HCT116 (cell line): Measurements from ENCODE around the gene RPL12. TPM values are rescaled to one million over a fixed set of nuclear protein-coding genes. Genes with fewer than 3 reads are reported as not detected.

Experiments used
- ATAC-seq: fragments of 200-7000 bp; cut with Tn5 transposase; 2 replicates; pipeline ENCODE4 v1.9.1; 2020; ENCODE audit warnings: mild to moderate bottlenecking, moderate library complexity
- BruUV-seq: library from RNA; stranded (reverse); fragments of 400-500 nt; replicated peaks from 2 replicates; lab custom pipeline; 2021; lab: Mats Ljungman, UMichigan
- CTCF ChIA-PET: fragments of 300-600 bp; sonication (Branson Sonifier 250); formaldehyde crosslinking; loops from one replicate; lab custom pipeline; 2021; ENCODE audit warnings: antibody characterized with exemption; lab: Charles Lee
- POLR2A ChIA-PET: fragments of 300-600, 350-600 bp; sonication (Branson Sonifier 250); formaldehyde crosslinking; loops from one replicate; lab custom pipeline; 2021; ENCODE audit warnings: antibody characterized with exemption; lab: Charles Lee
- RAD21 ChIA-PET, 2 experiments: fragments of 300-600 bp; sonication (Branson Sonifier 250); formaldehyde crosslinking; loops; one replicate each; lab custom pipeline; 2023; ENCODE audit warnings: low total read pairs in 2 of 2; ENCODE audit not compliant: uncharacterized antibody in 2 of 2, unreplicated experiment in 2 of 2, low non-redundant PET in 1 of 2; lab: Charles Lee
- DNase-seq: peaks from one replicate; pipeline ENCODE4 v3.0.0-alpha.2; 2010; ENCODE audit warnings: low read depth, low spot score
- H2AFZ ChIP-seq: fragments of 200-600 bp; shearing (Covaris generic), sonication (generic); 2 replicates; pipeline ENCODE4 v1.6.1; 2017; ENCODE audit warnings: low read depth, mixed run types, mixed read lengths, antibody characterized with exemption, low read length; ENCODE audit not compliant: poor library complexity, severe bottlenecking
- H3K27ac ChIP-seq: 2 replicates; pipeline ENCODE4 v1.5.1; 2012; ENCODE audit warnings: low read depth, low read length
- H3K27me3 ChIP-seq: fragments of 200-600 bp; sonication (generic); 2 replicates; pipeline ENCODE4 v1.6.1; 2016; ENCODE audit warnings: mixed run types, low read length, mixed read lengths; ENCODE audit not compliant: insufficient read depth
- H3K36me3 ChIP-seq, 2 experiments: fragments of 200-500 bp in 1 of 2; fragments of 200-600 bp in 1 of 2; sonication (Bioruptor generic) in 1 of 2; sonication (generic) in 1 of 2; 2 replicates each; pipeline versions ENCODE4 v1.5.1 to v1.6.1; 2014 to 2016; ENCODE audit warnings: low read length in 2 of 2, inconsistent platforms in 1 of 2, mixed read lengths in 1 of 2, mixed run types in 1 of 2; ENCODE audit not compliant: insufficient read depth in 2 of 2, control insufficient read depth in 1 of 2
- H3K4me1 ChIP-seq, 2 experiments: fragments of 200-600 bp in 1 of 2; sonication (generic) in 1 of 2; 2 replicates each; pipeline versions ENCODE4 v1.5.1 to v1.6.1; 2012 to 2017; ENCODE audit warnings: low read length in 2 of 2, inconsistent platforms in 1 of 2, mild to moderate bottlenecking in 1 of 2, mixed read lengths in 1 of 2, mixed run types in 1 of 2, moderate library complexity in 1 of 2; ENCODE audit not compliant: insufficient read depth in 2 of 2, control insufficient read depth in 1 of 2
- H3K4me2 ChIP-seq: fragments of 200-600 bp; sonication (generic); 2 replicates; pipeline ENCODE4 v1.6.1; 2017; ENCODE audit warnings: mixed run types, low read length, mixed read lengths
- H3K4me3 ChIP-seq, 2 experiments: fragments of 200-600 bp in 1 of 2; sonication (generic) in 1 of 2; replicated peaks in 1 of 2; 2 replicates each; pipeline ENCODE4 v1.5.1; 2011 to 2016; ENCODE audit warnings: low read length in 2 of 2, control low read depth in 1 of 2, low read depth in 1 of 2, mild to moderate bottlenecking in 1 of 2, mixed read lengths in 1 of 2, mixed run types in 1 of 2
- H3K79me2 ChIP-seq: fragments of 200-600 bp; sonication (generic); 2 replicates; pipeline ENCODE4 v1.6.1; 2017; ENCODE audit warnings: mild to moderate bottlenecking, mixed run types, low read length, moderate library complexity, mixed read lengths; ENCODE audit not compliant: insufficient read depth
- H3K9ac ChIP-seq: fragments of 200-600 bp; sonication (generic); 2 replicates; pipeline ENCODE4 v1.6.1; 2016; ENCODE audit warnings: low read length, mixed read lengths
- H3K9me2 ChIP-seq: fragments of 200-600 bp; sonication (generic), shearing (Covaris generic); 2 replicates; pipeline ENCODE4 v1.6.1; 2017; ENCODE audit warnings: mixed run types, mild to moderate bottlenecking, moderate library complexity; ENCODE audit not compliant: insufficient read depth
- H3K9me3 ChIP-seq, 2 experiments: fragments of 200-500 bp in 1 of 2; fragments of 200-600 bp in 1 of 2; sonication (Bioruptor generic) in 1 of 2; sonication (generic) in 1 of 2; 2 replicates each; pipeline ENCODE4 v1.6.1; 2014 to 2017; ENCODE audit warnings: low read length in 2 of 2, mixed read lengths in 2 of 2, inconsistent platforms in 1 of 2, low read depth in 1 of 2, mild to moderate bottlenecking in 1 of 2, mixed run types in 1 of 2, moderate library complexity in 1 of 2; ENCODE audit not compliant: control insufficient read depth in 1 of 2, insufficient read depth in 1 of 2
- H4K20me1 ChIP-seq: fragments of 200-600 bp; sonication (generic), shearing (Covaris generic); 2 replicates; pipeline ENCODE4 v1.6.1; 2017; ENCODE audit warnings: mixed run types, mild to moderate bottlenecking, moderate library complexity; ENCODE audit not compliant: insufficient read depth
- CBX3 ChIP-seq: IDR thresholded peaks from 2 replicates; pipeline ENCODE4 v1.6.1; 2012; ENCODE audit warnings: low read depth
- EGR1 ChIP-seq: IDR thresholded peaks from 2 replicates; pipeline ENCODE4 v1.6.1; 2012; ENCODE audit warnings: low read depth
- ELF1 ChIP-seq: IDR thresholded peaks from 2 replicates; pipeline ENCODE4 v1.6.1; 2012; ENCODE audit warnings: low read depth, borderline replicate concordance
- EZH2 ChIP-seq: fragments of 200-600 bp; sonication (generic); IDR thresholded peaks from 2 replicates; pipeline ENCODE4 v1.6.1; 2017; ENCODE audit warnings: antibody characterized with exemption, mixed run types
- POLR2A ChIP-seq: IDR thresholded peaks from 2 replicates; pipeline ENCODE4 v1.7.0; 2011; ENCODE audit warnings: borderline replicate concordance; ENCODE audit not compliant: insufficient read depth, insufficient read length; ENCODE audit errors: extremely low read depth
- POLR2AphosphoS5 ChIP-seq: IDR thresholded peaks from 2 replicates; pipeline ENCODE4 v1.6.1; 2011; ENCODE audit warnings: mild to moderate bottlenecking, low read depth, low read length, moderate library complexity
- RAD21 ChIP-seq: IDR thresholded peaks from 2 replicates; pipeline ENCODE4 v1.6.1; 2012; ENCODE audit warnings: low read depth, mild to moderate bottlenecking
- SRF ChIP-seq: IDR thresholded peaks from 2 replicates; pipeline ENCODE4 v1.6.1; 2012; ENCODE audit warnings: low read depth
- TCF7L2 ChIP-seq: IDR thresholded peaks from 2 replicates; pipeline ENCODE4 v1.7.0; 2011; ENCODE audit warnings: borderline replicate concordance, inconsistent platforms; ENCODE audit not compliant: insufficient read depth, insufficient read length; ENCODE audit errors: extremely low read depth
- ZFX ChIP-seq: fragments of 450-650 bp; IDR thresholded peaks from 2 replicates; pipeline ENCODE4 v1.6.1; 2017
- intact Hi-C: fragments of 100-400 bp; cut with micrococcal nuclease; formaldehyde crosslinking; loops from 2 replicates; pipeline ENCODE4 v1.10.0; 2022
- total RNA-seq: library from RNA; stranded (reverse); gene quantifications from one replicate; pipeline ENCODE4 v1.2.1, GENCODE V29; 2021; ENCODE audit not compliant: unreplicated experiment
- TF ChIP-seq, protein P1 (sequence below): IDR thresholded peaks from 2 replicates; pipeline ENCODE4 v1.6.1; 2012
- TF ChIP-seq, protein P2 (sequence below): IDR thresholded peaks from 2 replicates; pipeline ENCODE4 v1.6.1; 2012; ENCODE audit warnings: low read depth

Gene RPL12
- total RNA-seq, 1 experiment from 2014 or later: 2,679 TPM

DNA sequence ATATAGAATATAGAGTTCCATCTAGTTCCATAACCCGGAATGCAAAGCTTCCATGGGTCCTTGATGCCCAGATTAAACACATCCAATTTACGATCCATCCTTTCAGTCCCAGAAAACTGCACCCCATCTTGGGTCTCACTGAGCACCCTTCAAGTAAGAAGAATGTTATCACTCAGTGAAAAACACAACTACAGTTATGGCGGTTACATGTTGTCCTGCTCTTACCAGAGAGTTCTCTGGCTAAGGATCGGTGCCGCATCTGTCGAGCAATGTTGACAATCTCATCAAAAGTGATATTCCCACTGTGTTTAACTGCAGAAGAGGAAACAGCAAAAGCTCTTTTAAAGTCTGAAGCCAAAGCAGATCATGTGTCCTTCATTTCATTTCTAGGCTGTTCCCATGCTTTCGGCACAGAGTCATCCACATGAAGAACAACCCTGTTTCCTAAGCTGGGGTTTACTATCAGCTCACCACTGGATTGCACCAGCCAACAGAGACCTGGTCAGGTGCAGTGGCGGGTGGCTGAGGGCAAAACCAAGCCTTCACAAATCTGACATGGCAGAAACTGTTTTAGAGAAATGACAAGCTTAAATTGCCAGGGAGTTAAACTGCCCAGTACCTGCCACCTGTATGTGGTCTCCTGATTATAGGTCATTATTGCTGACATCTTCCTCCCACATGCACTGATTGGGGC, 2.9 kb downstream of the RPL12 start:
- Histone ChIP-seq H4K20me1 (peaks cover 38% of the 10 kb centered on the region), H3K4me3 (no peak overlapping the region), H3K27ac (peak overlapping the region; percentile 97), H3K27me3 (no peaks in the 10 kb centered on the region), H3K79me2 (peaks cover 41% of the 10 kb centered on the region), H2AFZ (no peak overlapping the region), H3K9me2 (no peaks in the 10 kb centered on the region), H3K9me3 (no peaks in the 10 kb centered on the region), H3K4me2 (no peak overlapping the region), H3K36me3 (peaks cover 28 to 57% of the 10 kb centered on the region in 2 experiments), H3K9ac (no peak overlapping the region), H3K4me1 (peaks cover 15 to 60% of the 10 kb centered on the region in 2 experiments)
- DNase-seq (no peak), ATAC-seq (no peak)
- ChIA-PET RAD21 (no interaction called here), CTCF (no interaction called here), POLR2A (interaction anchor here (1.5 kb wide), 1 partner anchor 224 kb away, joined by 3 read pairs; no protein-coding TSS in a partner anchor)
- BruUV-seq: no TSS peak
- intact Hi-C loops: no loop called here
- no peak for TF ChIP-seq CBX3
- peak; percentile 45; the same call in 1 of the 2 replicates for TF ChIP-seq POLR2AphosphoS5

DNA sequence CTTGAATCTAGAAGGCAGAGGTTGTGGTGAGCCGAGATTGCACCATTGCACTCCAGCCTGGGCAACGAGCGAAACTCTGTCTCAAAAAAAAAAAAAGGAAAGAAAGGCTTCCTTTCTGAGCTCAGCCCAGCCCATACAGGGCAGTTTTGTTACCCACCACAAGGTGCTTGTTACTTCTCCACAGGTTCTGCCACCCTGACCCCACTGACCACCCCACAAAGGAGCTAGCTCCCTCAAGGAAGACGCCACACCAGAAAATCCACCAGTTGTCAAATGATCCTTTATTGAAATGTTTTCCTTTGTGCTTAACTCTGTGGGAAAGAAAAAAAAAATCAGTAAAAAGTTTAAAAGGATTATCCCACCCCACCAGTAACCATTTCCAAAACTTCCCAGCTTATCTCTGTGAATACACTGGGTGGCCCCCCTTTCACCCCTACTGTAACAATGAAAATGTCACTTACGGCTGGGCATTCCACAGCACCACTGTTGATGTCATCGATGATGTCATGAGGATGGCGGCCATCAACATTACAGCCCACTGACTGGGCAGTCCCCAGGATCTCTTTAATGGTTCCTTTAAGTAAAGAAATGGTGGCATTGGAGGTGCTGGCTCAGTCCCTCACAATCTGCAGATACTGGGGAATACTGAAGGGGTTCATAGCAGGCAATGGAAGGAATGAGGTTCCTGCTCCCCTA, 3.6 kb downstream of the RPL12 start:
- no TSS peak for BruUV-seq
- Histone ChIP-seq H3K4me1 (peaks cover 10 to 57% of the 10 kb centered on the region in 2 experiments), H3K27me3 (no peaks in the 10 kb centered on the region), H3K27ac (peak overlapping the region; percentile 97; the same call in 1 of the 2 replicates), H3K4me2 (no peak overlapping the region), H4K20me1 (peaks cover 38% of the 10 kb centered on the region), H3K9ac (no peak overlapping the region), H3K9me3 (no peaks in the 10 kb centered on the region), H3K9me2 (no peaks in the 10 kb centered on the region), H3K79me2 (peaks cover 39% of the 10 kb centered on the region), H3K4me3 (no peak overlapping the region), H3K36me3 (peaks cover 31 to 63% of the 10 kb centered on the region in 2 experiments), H2AFZ (no peak overlapping the region)
- POLR2A ChIA-PET: interaction anchor here (1.5 kb wide), 1 partner anchor 223 kb away, joined by 3 read pairs; no protein-coding TSS in a partner anchor
- CTCF ChIA-PET: no interaction called here
- TF ChIP-seq ZFX: no peak
- no peak for TF ChIP-seq EGR1
- TF ChIP-seq POLR2A: no peak
- TF ChIP-seq POLR2AphosphoS5: no peak; the same call in 1 of the 2 replicates
- no peak for TF ChIP-seq ELF1
- no peak for TF ChIP-seq EZH2
- TF ChIP-seq RAD21: no peak
- TF ChIP-seq, protein P1, sequence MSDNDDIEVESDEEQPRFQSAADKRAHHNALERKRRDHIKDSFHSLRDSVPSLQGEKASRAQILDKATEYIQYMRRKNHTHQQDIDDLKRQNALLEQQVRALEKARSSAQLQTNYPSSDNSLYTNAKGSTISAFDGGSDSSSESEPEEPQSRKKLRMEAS: no peak
- TF ChIP-seq TCF7L2: no peak
- TF ChIP-seq SRF: no peak
- TF ChIP-seq, protein P2, sequence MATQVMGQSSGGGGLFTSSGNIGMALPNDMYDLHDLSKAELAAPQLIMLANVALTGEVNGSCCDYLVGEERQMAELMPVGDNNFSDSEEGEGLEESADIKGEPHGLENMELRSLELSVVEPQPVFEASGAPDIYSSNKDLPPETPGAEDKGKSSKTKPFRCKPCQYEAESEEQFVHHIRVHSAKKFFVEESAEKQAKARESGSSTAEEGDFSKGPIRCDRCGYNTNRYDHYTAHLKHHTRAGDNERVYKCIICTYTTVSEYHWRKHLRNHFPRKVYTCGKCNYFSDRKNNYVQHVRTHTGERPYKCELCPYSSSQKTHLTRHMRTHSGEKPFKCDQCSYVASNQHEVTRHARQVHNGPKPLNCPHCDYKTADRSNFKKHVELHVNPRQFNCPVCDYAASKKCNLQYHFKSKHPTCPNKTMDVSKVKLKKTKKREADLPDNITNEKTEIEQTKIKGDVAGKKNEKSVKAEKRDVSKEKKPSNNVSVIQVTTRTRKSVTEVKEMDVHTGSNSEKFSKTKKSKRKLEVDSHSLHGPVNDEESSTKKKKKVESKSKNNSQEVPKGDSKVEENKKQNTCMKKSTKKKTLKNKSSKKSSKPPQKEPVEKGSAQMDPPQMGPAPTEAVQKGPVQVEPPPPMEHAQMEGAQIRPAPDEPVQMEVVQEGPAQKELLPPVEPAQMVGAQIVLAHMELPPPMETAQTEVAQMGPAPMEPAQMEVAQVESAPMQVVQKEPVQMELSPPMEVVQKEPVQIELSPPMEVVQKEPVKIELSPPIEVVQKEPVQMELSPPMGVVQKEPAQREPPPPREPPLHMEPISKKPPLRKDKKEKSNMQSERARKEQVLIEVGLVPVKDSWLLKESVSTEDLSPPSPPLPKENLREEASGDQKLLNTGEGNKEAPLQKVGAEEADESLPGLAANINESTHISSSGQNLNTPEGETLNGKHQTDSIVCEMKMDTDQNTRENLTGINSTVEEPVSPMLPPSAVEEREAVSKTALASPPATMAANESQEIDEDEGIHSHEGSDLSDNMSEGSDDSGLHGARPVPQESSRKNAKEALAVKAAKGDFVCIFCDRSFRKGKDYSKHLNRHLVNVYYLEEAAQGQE: no peak
- TF ChIP-seq CBX3: no peak
- RAD21 ChIA-PET: no interaction called here
- ATAC-seq (no peak), DNase-seq (no peak)
- intact Hi-C loops: no loop called here
